Measurements from ENCODE around the gene NEB. TPM values are rescaled to one million over a fixed set of nuclear protein-coding genes. Genes with fewer than 3 reads are reported as not detected.

NEB gene
- total and polyA plus RNA-seq, 3 donors from 2014 or later, result 5.5 to 18.6 (median 5.7) TPM

DNA sequence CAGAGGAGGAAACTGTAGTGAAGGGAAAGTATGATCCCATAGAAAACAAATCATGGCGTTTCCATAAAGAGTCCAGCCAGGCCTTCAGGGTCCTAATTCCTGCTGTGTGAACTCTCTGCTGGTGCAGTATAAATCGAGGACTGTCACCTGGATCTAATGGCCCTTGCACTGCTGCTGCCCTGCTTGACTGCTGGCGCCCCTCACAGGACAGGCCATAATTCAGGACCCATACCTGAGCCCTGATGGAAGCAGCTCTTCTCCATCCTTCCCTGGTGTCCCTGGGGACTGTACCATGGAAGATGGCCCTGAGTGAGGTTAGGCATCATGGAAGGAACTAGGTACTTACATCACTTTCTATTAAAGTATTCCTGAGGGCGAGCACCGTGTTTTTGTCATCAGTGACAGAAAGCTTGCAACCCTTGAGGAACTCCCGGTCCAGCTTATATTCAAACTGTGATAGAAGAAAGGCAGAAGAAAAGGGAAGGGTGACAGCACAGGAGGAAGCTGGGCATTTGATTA is 207.6 kb downstream of the NEB start:
- WGBS, 2 donors, result 93 to 94% methylated on average over 6 of the region's 6 CpGs
- no peaks in the 10 kb centered on the region for H3K9me3 ChIP-seq
- DNase-seq, result no peak
- TF ChIP-seq, protein P1, sequence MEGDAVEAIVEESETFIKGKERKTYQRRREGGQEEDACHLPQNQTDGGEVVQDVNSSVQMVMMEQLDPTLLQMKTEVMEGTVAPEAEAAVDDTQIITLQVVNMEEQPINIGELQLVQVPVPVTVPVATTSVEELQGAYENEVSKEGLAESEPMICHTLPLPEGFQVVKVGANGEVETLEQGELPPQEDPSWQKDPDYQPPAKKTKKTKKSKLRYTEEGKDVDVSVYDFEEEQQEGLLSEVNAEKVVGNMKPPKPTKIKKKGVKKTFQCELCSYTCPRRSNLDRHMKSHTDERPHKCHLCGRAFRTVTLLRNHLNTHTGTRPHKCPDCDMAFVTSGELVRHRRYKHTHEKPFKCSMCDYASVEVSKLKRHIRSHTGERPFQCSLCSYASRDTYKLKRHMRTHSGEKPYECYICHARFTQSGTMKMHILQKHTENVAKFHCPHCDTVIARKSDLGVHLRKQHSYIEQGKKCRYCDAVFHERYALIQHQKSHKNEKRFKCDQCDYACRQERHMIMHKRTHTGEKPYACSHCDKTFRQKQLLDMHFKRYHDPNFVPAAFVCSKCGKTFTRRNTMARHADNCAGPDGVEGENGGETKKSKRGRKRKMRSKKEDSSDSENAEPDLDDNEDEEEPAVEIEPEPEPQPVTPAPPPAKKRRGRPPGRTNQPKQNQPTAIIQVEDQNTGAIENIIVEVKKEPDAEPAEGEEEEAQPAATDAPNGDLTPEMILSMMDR (IDR thresholded peaks at IDR 0.05), result no peak
- no peak for TF ChIP-seq POLR2A (IDR thresholded peaks at IDR 0.05)
- intact Hi-C loops (cut with DNase I; ENCODE audit: low total_unique reads), result no loop called here
- H3K27me3 ChIP-seq, result no peaks in the 10 kb centered on the region
- H3K4me1 ChIP-seq, result no peaks in the 10 kb centered on the region
- H3K27ac ChIP-seq, result no peak overlapping the region
- H3K36me3 ChIP-seq (ENCODE audit: low read depth, missing control alignments), result no peaks in the 10 kb centered on the region
- H3K4me3 ChIP-seq, result no peak overlapping the region

DNA sequence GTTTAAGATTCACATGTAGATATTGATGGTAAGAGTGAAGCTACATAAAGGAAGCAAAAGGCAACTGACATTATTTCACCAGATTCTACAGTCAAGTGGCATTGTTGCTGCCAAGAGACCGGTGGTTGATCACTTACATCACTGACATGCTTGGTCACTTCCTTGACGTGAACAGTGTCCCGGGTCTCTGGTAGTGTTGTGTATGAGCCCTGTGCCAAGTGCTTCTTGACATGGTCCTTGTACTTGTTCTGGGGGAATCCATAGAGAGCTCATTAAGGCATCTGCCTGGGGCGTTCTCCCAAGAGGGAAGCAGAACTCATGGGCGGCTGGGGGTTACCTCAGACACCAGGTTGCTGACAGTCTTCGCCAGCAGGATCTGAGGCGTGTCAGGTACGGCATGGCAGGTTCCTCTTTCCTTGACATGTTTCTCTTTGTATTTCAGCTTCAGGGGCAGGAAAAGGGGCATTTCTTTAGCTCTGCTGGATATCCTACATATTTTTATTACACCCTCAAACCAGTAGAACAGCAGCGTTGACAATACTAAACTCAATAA is 208.4 kb downstream of the NEB start:
- no peak overlapping the region for H3K4me3 ChIP-seq
- intact Hi-C loops (cut with DNase I; ENCODE audit: low total_unique reads), result no loop called here
- H3K4me1 ChIP-seq, result no peaks in the 10 kb centered on the region
- H3K27ac ChIP-seq, result no peak overlapping the region
- no peak for DNase-seq
- no peaks in the 10 kb centered on the region for H3K27me3 ChIP-seq
- WGBS, 2 donors, result 76 to 80% methylated on average over 8 to 9 of the region's 9 CpGs
- TF ChIP-seq, protein P1 (IDR thresholded peaks at IDR 0.05), result no peak
- no peaks in the 10 kb centered on the region for H3K36me3 ChIP-seq (ENCODE audit: low read depth, missing control alignments)
- H3K9me3 ChIP-seq, result no peaks in the 10 kb centered on the region

DNA sequence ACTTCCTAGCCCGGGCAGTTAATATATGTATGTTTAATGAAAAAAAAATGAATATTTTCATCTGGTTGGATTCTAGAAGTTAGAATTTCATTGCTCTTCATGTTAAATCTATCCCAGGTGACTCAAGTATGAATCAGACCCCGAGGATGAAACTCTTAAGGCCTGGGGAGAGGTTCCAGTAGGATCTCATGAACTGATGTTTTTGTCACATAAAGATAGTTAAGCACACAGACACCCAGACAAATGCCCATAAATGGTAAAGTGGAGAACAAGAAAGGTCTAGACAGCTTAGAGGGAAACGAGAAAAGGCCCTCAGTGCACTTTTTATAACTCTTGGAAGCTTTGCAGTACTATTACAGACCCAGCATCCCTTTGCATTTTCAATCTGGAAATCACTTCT is 210.4 kb downstream of the NEB start:
- Histone ChIP-seq H3K9me3 (no peaks in the 10 kb centered on the region), H3K27me3 (no peaks in the 10 kb centered on the region), H3K27ac (no peak overlapping the region), H3K36me3 (ENCODE audit: low read depth, missing control alignments) (no peaks in the 10 kb centered on the region), H3K4me3 (no peak overlapping the region), H3K4me1 (no peaks in the 10 kb centered on the region)
- 86 to 92% methylated on average over 3 of the region's 3 CpGs for WGBS, 2 donors
- TF ChIP-seq POLR2A (IDR thresholded peaks at IDR 0.05), result no peak
- TF ChIP-seq, protein P1 (IDR thresholded peaks at IDR 0.05), result no peak
- intact Hi-C loops (cut with DNase I; ENCODE audit: low total_unique reads), result no loop called here
- no peak for DNase-seq

DNA sequence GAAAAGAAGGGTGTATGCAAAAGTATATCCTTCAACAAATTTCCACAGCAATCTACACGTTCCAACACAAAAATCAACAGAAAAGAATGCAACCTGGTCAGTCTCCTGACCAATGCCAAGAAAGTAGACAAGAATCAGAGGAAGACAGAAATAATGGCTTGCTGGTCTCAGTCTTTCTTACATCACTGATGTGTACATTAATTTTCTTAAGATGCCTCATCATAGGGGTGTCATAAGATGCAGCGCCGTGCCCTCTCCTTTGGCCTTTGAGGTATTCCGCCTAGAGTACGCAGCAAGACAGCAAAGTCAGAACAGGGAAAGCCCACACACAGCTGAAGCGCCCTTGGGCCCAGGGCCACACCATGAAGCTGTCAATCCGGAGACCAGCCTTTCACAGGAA is 211.7 kb downstream of the NEB start:
- no peak for DNase-seq
- Histone ChIP-seq H3K4me3 (no peak overlapping the region), H3K9me3 (no peaks in the 10 kb centered on the region), H3K36me3 (ENCODE audit: low read depth, missing control alignments) (no peaks in the 10 kb centered on the region), H3K4me1 (no peaks in the 10 kb centered on the region), H3K27me3 (no peaks in the 10 kb centered on the region), H3K27ac (no peak overlapping the region)
- 95 to 96% methylated on average over 7 of the region's 7 CpGs for WGBS, 2 donors
- no peak for TF ChIP-seq POLR2A (IDR thresholded peaks at IDR 0.05)
- intact Hi-C loops (cut with DNase I; ENCODE audit: low total_unique reads), result no loop called here

DNA sequence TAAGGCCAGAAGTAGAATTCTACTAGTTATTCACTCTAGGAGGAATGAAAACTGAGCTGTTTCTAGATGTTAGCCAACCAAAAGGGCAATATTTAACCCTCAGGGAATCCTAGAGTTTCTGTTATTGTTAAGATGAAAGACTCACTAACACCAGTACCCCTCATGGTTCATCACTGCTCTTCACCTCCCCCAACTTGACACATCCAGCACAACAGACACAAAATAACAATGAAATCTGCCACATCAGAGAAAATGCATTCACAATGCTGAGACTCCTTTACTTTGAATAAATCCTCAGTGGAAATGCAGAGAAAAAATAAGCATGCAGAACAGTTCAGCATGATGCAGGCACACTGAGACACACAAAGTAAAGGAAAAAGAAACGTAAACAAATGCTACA is 213.3 kb downstream of the NEB start:
- H3K9me3 ChIP-seq, result no peaks in the 10 kb centered on the region
- no peak for DNase-seq
- H3K27ac ChIP-seq, result no peak overlapping the region
- no peaks in the 10 kb centered on the region for H3K36me3 ChIP-seq (ENCODE audit: low read depth, missing control alignments)
- H3K27me3 ChIP-seq, result no peaks in the 10 kb centered on the region
- no peak overlapping the region for H3K4me3 ChIP-seq
- intact Hi-C loops (cut with DNase I; ENCODE audit: low total_unique reads), result no loop called here
- WGBS, 2 donors, result 66 to 70% methylated on average over 1 of the region's 1 CpG
- TF ChIP-seq, protein P1 (IDR thresholded peaks at IDR 0.05), result no peak
- no peak for TF ChIP-seq POLR2A (IDR thresholded peaks at IDR 0.05)
- no peaks in the 10 kb centered on the region for H3K4me1 ChIP-seq
